HepG2 (cell line): ENCODE results near the gene PCAT7.

Experiments
- POLR2A ChIP-seq, 2 experiments: IDR thresholded peaks; 2 replicates each; pipeline ENCODE4 v1.6.1; 2011; ENCODE audit warnings: low read depth in 2 of 2, low read length in 2 of 2, mild to moderate bottlenecking in 1 of 2, moderate library complexity in 1 of 2; ENCODE audit not compliant: insufficient read depth in 1 of 2
- RAD21 ChIP-seq: fragments of 450-650 bp; formaldehyde crosslinking; IDR thresholded peaks from 2 replicates; pipeline ENCODE4 v1.5.0; 2020; ENCODE audit warnings: mild to moderate bottlenecking
- YEATS4 ChIP-seq: sonication (generic); formaldehyde crosslinking; IDR thresholded peaks from 2 replicates; pipeline ENCODE4 v1.4.0; 2020; ENCODE audit warnings: missing genetic modification reagents, borderline replicate concordance
- ZSCAN30 ChIP-seq: sonication (generic); formaldehyde crosslinking; IDR thresholded peaks from 2 replicates; pipeline ENCODE4 v1.5.0; 2020; ENCODE audit warnings: mild to moderate bottlenecking, missing genetic modification reagents

GRCh38 chr9:94603259-94604160 is 48.6 kb downstream of the PCAT7 start:
- TF ChIP-seq YEATS4 (CRISPR knock-in tag) (no peak), POLR2A (IDR thresholded peaks at IDR 0.05; ENCODE audit: insufficient read depth in 1 of 2, low read depth in 2 of 2, low read length in 2 of 2) (no peak), ZSCAN30 (no peak), RAD21 (peak; percentile 73; the same call in 1 of the 2 replicates)
